Left lung (tissue), 10 donors: ENCODE results near the gene SREK1. TPM values are rescaled to one million over a fixed set of nuclear protein-coding genes. Genes with fewer than 3 reads are reported as not detected.
A peak's percentile ranks its signal among the peaks of the same experiment; 100 is the strongest.
"Not testable (repeated sequence)": the region's sequence is repeated elsewhere in the genome, so short reads cannot be mapped to it uniquely, and the experiment has no call there.

Source experiments
- ATAC-seq: fragments of 200-7000 bp; cut with Tn5 transposase; one replicate; pipeline ENCODE4 v1.9.1; 2020; ENCODE audit warnings: moderate library complexity
- DNase-seq, 4 donors: peaks; one replicate each; pipeline ENCODE4 v3.0.0-alpha.2; 2013 to 2020
- H3K27ac ChIP-seq, 2 donors: fragments of 200-600 bp; sonication (generic) in 1 of 2; one replicate each; pipeline versions ENCODE4 v1.5.0 to v1.8.0; 2020 to 2021
- H3K27me3 ChIP-seq, 2 donors: fragments of 200-600 bp; sonication (generic) in 1 of 2; one replicate each; pipeline versions ENCODE4 v1.5.0 to v1.8.0; 2020 to 2021
- H3K36me3 ChIP-seq, 2 donors: fragments of 200-600 bp; sonication (generic) in 1 of 2; one replicate each; pipeline versions ENCODE4 v1.5.0 to v1.8.0; 2020 to 2021
- H3K4me1 ChIP-seq, 2 donors: fragments of 200-600 bp; one replicate each; pipeline ENCODE4 v1.8.0; 2021
- H3K4me3 ChIP-seq, 2 donors: fragments of 200-600 bp; sonication (generic) in 1 of 2; one replicate each; pipeline versions ENCODE4 v1.5.0 to v1.8.0; 2020 to 2021; ENCODE audit warnings: mild to moderate bottlenecking in 1 of 2
- H3K9me3 ChIP-seq, 2 donors: fragments of 200-600 bp; sonication (generic) in 1 of 2; one replicate each; pipeline versions ENCODE4 v1.5.0 to v1.8.0; 2020 to 2021
- CTCF ChIP-seq, 2 donors: fragments of 200-600 bp; sonication (generic) in 1 of 2; IDR thresholded peaks; one replicate each; pipeline versions ENCODE4 v1.5.0 to v1.8.0; 2021; ENCODE audit warnings: antibody characterized with exemption in 2 of 2
- intact Hi-C, 2 donors: fragments of 100-400 bp; cut with DNase I; formaldehyde crosslinking; loops; one replicate each; pipeline versions ENCODE4 v1.11.2 to v1.14.2; 2022
- polyA plus RNA-seq, 6 donors: library from polyadenylated mRNA; unstranded; fragments of 120-200 nt; gene quantifications; one replicate each; pipeline ENCODE4 v1.2.1, GENCODE V29; 2013; ENCODE audit not compliant: insufficient read length in 6 of 6
- total RNA-seq, 2 donors: library from RNA; stranded (reverse); fragmentation: NEBNext Ultra II Directional; extraction: Animal tissue kit (Norgen Biotek cat#: 25700); gene quantifications; one replicate each; pipeline ENCODE4 v1.2.1, GENCODE V29; 2021
- donor health status: DM: no; HTN: yes; CAD: no.
- donor health status: DM: no; HTN: no; CAD: no.

SREK1 gene
- total and polyA plus RNA-seq, 8 donors: 52.4 to 205 (median 166) TPM

DNA sequence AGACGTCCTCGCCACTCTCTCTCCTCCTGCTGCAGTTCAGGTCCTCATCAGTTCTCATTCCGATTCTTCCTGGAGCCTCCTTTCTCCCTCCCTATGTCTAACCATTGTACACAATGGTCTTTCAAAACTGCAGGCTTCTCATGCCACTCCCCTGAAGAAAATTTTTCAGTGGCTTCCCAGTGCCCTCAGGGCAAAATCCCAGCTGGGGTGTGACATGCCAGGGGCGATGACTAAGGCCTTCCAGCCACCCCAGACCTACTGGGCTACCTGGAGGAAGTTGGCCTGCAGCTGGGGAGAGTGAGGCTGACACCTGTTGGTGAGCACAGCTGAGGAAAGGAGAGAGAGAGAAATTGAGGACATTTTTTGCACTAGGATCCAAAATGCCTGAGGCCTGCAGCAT lies 65.2 kb downstream of the SREK1 start:
- Histone ChIP-seq H3K27me3 (no peaks in the 10 kb centered on the region), H3K27ac (no peak overlapping the region), H3K36me3 (no peaks in the 10 kb centered on the region), H3K4me1 (no peaks in the 10 kb centered on the region), H3K9me3 (no peaks in the 10 kb centered on the region), H3K4me3 (no peak overlapping the region)
- DNase-seq (no peak), ATAC-seq (peak; percentile 66)
- intact Hi-C loops: no loop called here
- no peak for TF ChIP-seq CTCF (IDR thresholded peaks at IDR 0.05)

- ATAC-seq (no peak), DNase-seq (no peak)
- Histone ChIP-seq H3K27ac (no peak overlapping the region), H3K9me3 (no peaks in the 10 kb centered on the region), H3K27me3 (no peaks in the 10 kb centered on the region), H3K4me3 (no peak overlapping the region), H3K36me3 (no peaks in the 10 kb centered on the region), H3K4me1 (no peaks in the 10 kb centered on the region)
- no peak for TF ChIP-seq CTCF (IDR thresholded peaks at IDR 0.05)
- intact Hi-C loops: no loop called here
Measured at GRCh38 chr5:66209794-66210193, 65.7 kb downstream of the SREK1 start.

- Histone ChIP-seq H3K27ac (no peak overlapping the region), H3K4me1 (no peaks in the 10 kb centered on the region), H3K36me3 (no peaks in the 10 kb centered on the region), H3K4me3 (no peak overlapping the region), H3K9me3 (no peaks in the 10 kb centered on the region), H3K27me3 (no peaks in the 10 kb centered on the region)
- DNase-seq (no peak), ATAC-seq (no peak)
- no peak for TF ChIP-seq CTCF (IDR thresholded peaks at IDR 0.05)
- intact Hi-C loops: no loop called here
Measured at GRCh38 chr5:66213533-66213932, 69.4 kb downstream of the SREK1 start.

DNA sequence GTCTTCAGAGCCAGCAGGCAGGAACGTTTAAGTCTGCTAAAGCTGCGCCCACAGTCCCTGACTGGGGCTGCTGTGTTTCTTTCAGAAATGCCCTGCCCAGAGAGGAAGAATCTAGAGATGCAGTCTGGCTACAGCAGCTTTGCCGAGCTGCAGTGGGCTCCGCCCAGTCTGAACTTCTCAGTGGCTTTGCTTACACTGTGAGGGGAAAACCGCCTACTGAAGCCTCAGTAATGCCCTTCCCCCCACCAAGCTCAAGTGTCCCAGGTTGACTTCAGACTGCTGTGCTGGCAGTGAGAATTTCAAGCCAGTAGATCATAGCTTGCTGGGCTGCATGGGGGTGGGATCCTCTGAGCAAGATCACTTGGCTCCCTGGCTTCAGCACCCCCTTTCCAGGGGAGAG lies 78.4 kb downstream of the SREK1 start:
- H3K36me3 ChIP-seq: no peaks in the 10 kb centered on the region
- ATAC-seq (no peak), DNase-seq (no peak)
- H3K27ac ChIP-seq: no peak overlapping the region
- H3K4me1 ChIP-seq: no peaks in the 10 kb centered on the region
- no peaks in the 10 kb centered on the region for H3K27me3 ChIP-seq
- intact Hi-C loops: no loop called here
- H3K9me3 ChIP-seq: no peaks in the 10 kb centered on the region
- no peak for TF ChIP-seq CTCF (IDR thresholded peaks at IDR 0.05)
- no peak overlapping the region for H3K4me3 ChIP-seq

DNA sequence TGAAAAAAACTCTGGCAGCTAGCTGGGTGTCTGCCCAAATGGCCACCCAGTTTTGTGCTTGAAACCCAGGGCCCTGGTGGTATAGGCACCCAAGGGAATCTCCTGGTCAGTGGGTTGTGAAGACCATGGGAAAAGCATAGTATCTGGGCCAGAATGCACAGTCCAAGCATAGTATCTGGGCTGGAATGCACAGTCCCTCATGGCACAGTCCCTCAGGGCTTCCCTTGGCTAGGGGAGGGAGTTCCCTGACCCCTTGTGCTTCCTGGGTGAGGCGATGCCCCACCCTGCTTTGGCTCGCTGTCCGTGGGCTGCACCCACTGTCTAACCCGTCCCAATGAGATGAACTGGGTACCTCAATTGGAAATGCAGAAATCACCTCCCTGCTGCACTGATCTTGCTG lies 78.8 kb downstream of the SREK1 start:
- intact Hi-C loops, ATAC-seq, DNase-seq: not testable (repeated sequence)

GRCh38 chr5:66223637-66224036 lies 79.5 kb downstream of the SREK1 start:
- DNase-seq: peak in 1 of 4 donors; percentile 15
- no peak overlapping the region for H3K27ac ChIP-seq
- H3K36me3 ChIP-seq: no peaks in the 10 kb centered on the region
- no peaks in the 10 kb centered on the region for H3K9me3 ChIP-seq
- H3K4me1 ChIP-seq: no peaks in the 10 kb centered on the region
- intact Hi-C loops: no loop called here
- no peak for ATAC-seq
- no peak for TF ChIP-seq CTCF (IDR thresholded peaks at IDR 0.05)
- no peaks in the 10 kb centered on the region for H3K27me3 ChIP-seq
- H3K4me3 ChIP-seq: no peak overlapping the region

More for the DNA sequence above, 78.8 kb downstream of the SREK1 start:
- H3K27me3 ChIP-seq, H3K27ac ChIP-seq, H3K4me1 ChIP-seq, H3K9me3 ChIP-seq, H3K36me3 ChIP-seq, H3K4me3 ChIP-seq: not testable (repeated sequence)
